ENCODE results near the gene CCSER1.

GRCh38 chr4:90095000-90095399 lies 32.2 kb upstream of the CCSER1 start:
- TF ChIP-seq EZH2 (IDR thresholded peaks at IDR 0.05) (no peak), POLR2AphosphoS5 (IDR thresholded peaks at IDR 0.05; ENCODE audit: borderline replicate concordance, low read depth, low read length) (no peak)

Measured in SK-N-MC (cell line).